HepG2 (cell line): ENCODE data around the gene KDM5B. TPM values are rescaled to one million over a fixed set of nuclear protein-coding genes. Genes with fewer than 3 reads are reported as not detected.

ENCODE experiments used
- HNF1A ChIP-seq, 2 experiments: sonication (generic) in 1 of 2; formaldehyde crosslinking in 1 of 2; IDR thresholded peaks; 2 replicates each; pipeline versions ENCODE4 v1.4.0 to v1.6.1; 2016 to 2020; ENCODE audit warnings: borderline replicate concordance in 1 of 2, low read depth in 1 of 2, mild to moderate bottlenecking in 1 of 2, missing genetic modification reagents in 1 of 2
- KDM5A ChIP-seq: fragments of 200-600 bp; sonication (generic); IDR thresholded peaks from 2 replicates; pipeline ENCODE4 v1.7.0; 2018; ENCODE audit warnings: antibody characterized with exemption, mild to moderate bottlenecking, low read length, borderline replicate concordance
- MEIS1 ChIP-seq: sonication (generic); formaldehyde crosslinking; IDR thresholded peaks from 2 replicates; pipeline ENCODE4 v1.9.0; 2021; ENCODE audit warnings: mild to moderate bottlenecking, missing genetic modification reagents, moderate library complexity, borderline replicate concordance
- PHB2 ChIP-seq: fragments of 450-650 bp; IDR thresholded peaks from 2 replicates; pipeline ENCODE4 v1.6.1; 2018; ENCODE audit not compliant: partially characterized antibody
- THRA ChIP-seq: sonication (generic); formaldehyde crosslinking; IDR thresholded peaks from 2 replicates; pipeline ENCODE4 v1.4.0; 2020; ENCODE audit warnings: missing genetic modification reagents, borderline replicate concordance
- ZBED4 ChIP-seq: sonication (generic); formaldehyde crosslinking; IDR thresholded peaks from 2 replicates; pipeline ENCODE4 v1.4.0; 2020; ENCODE audit warnings: missing genetic modification reagents, borderline replicate concordance
- ZBTB43 ChIP-seq: sonication (generic); formaldehyde crosslinking; conservative IDR thresholded peaks from 2 replicates; pipeline ENCODE4 v1.4.0; 2020; ENCODE audit warnings: missing genetic modification reagents
- ZNF333 ChIP-seq: sonication (generic); formaldehyde crosslinking; IDR thresholded peaks from 2 replicates; pipeline ENCODE4 v1.4.0; 2020; ENCODE audit warnings: mild to moderate bottlenecking, missing genetic modification reagents, borderline replicate concordance
- ZNF34 ChIP-seq: sonication (generic); formaldehyde crosslinking; IDR thresholded peaks from 2 replicates; pipeline ENCODE4 v1.4.0; 2020; ENCODE audit warnings: mild to moderate bottlenecking, missing genetic modification reagents, borderline replicate concordance
- polyA plus RNA-seq, 8 experiments: library from polyadenylated mRNA; depleted of rRNA in 3 of 8; stranded (reverse) in 7 of 8; unstranded in 1 of 8; fragments of >200 nt; fragmentation: Illumina TruSeq in 4 of 8; extraction: Trizol in 4 of 8; gene quantifications; 2 replicates each; pipeline versions ENCODE4 v1.2.1 to v1.2.3, GENCODE V29; 2011 to 2016; ENCODE audit warnings: low read depth in 4 of 8, missing spikeins in 1 of 8, mixed read lengths in 1 of 8; ENCODE audit not compliant: insufficient read depth in 1 of 8
- total RNA-seq, 5 experiments: library from RNA; depleted of rRNA; stranded (reverse); fragments of >200 nt; fragmentation: Illumina TruSeq; extraction: Trizol; gene quantifications; 2 replicates each; pipeline ENCODE4 v1.2.3, GENCODE V29; 2016; ENCODE audit warnings: low read depth in 1 of 5
- TF ChIP-seq, protein P1 (sequence below), 2 experiments: sonication (generic) in 1 of 2; formaldehyde crosslinking in 1 of 2; IDR thresholded peaks; 2 replicates each; pipeline versions ENCODE4 v1.4.0 to v1.6.1; 2018 to 2020; ENCODE audit warnings: missing genetic modification reagents in 2 of 2, borderline replicate concordance in 1 of 2, low read depth in 1 of 2, mild to moderate bottlenecking in 1 of 2, missing biosample characterization in 1 of 2
- TF ChIP-seq, protein P2 (sequence below): sonication (generic); formaldehyde crosslinking; IDR thresholded peaks from 2 replicates; pipeline ENCODE4 v1.8.0; 2022; ENCODE audit warnings: mild to moderate bottlenecking, missing genetic modification reagents, moderate library complexity

Gene KDM5B
- total and polyA plus RNA-seq, 2 of the 13 experiments (the other 11 are each of a cell fraction or from before 2014, with no cell fraction given) = 34.2 to 35.4 TPM

GRCh38 chr1:202807926-202808757 is at the start of gene KDM5B (continued):
- TF ChIP-seq ZBED4 (CRISPR knock-in tag) = peak; percentile 72; the same call in 1 of the 2 replicates
- peak; percentile 55; the same call in 1 of the 2 replicates for TF ChIP-seq ZNF333 (CRISPR knock-in tag)
- peak; percentile 34; the same call in 1 of the 2 replicates for TF ChIP-seq KDM5A
- TF ChIP-seq HNF1A (IDR thresholded peaks at IDR 0.05; ENCODE audit: low read depth) = no peak
- TF ChIP-seq HNF1A (CRISPR knock-in tag; IDR thresholded peaks at IDR 0.05; ENCODE audit: borderline replicate concordance) = no peak
- TF ChIP-seq THRA (CRISPR knock-in tag) = peak; percentile 46; the same call in 1 of the 2 replicates
- TF ChIP-seq, protein P1, sequence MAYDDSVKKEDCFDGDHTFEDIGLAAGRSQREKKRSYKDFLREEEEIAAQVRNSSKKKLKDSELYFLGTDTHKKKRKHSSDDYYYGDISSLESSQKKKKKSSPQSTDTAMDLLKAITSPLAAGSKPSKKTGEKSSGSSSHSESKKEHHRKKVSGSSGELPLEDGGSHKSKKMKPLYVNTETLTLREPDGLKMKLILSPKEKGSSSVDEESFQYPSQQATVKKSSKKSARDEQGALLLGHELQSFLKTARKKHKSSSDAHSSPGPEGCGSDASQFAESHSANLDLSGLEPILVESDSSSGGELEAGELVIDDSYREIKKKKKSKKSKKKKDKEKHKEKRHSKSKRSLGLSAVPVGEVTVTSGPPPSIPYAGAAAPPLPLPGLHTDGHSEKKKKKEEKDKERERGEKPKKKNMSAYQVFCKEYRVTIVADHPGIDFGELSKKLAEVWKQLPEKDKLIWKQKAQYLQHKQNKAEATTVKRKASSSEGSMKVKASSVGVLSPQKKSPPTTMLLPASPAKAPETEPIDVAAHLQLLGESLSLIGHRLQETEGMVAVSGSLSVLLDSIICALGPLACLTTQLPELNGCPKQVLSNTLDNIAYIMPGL (CRISPR knock-in tag; IDR thresholded peaks at IDR 0.05; ENCODE audit: borderline replicate concordance in 1 of 2, low read depth in 1 of 2) = peak; percentile 80 to 83; a peak in 3 of 4 replicates
- TF ChIP-seq ZBTB43 (CRISPR knock-in tag) = no peak; the same call in 1 of the 2 replicates
- no peak for TF ChIP-seq ZNF34 (CRISPR knock-in tag)
- TF ChIP-seq PHB2 = no peak
- TF ChIP-seq, protein P2, sequence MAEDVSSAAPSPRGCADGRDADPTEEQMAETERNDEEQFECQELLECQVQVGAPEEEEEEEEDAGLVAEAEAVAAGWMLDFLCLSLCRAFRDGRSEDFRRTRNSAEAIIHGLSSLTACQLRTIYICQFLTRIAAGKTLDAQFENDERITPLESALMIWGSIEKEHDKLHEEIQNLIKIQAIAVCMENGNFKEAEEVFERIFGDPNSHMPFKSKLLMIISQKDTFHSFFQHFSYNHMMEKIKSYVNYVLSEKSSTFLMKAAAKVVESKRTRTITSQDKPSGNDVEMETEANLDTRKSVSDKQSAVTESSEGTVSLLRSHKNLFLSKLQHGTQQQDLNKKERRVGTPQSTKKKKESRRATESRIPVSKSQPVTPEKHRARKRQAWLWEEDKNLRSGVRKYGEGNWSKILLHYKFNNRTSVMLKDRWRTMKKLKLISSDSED (CRISPR knock-in tag) = no peak
- TF ChIP-seq MEIS1 (CRISPR knock-in tag) = peak; percentile 75
